GM18517 (cell line): Measurements from ENCODE around the gene WDR82.

Experiments
- ATAC-seq: cut with Tn5 transposase; IDR thresholded peaks from one replicate; pipeline ENCODE4 v1.9.1; 2021; ENCODE audit warnings: mild to moderate bottlenecking, moderate library complexity; ENCODE audit not compliant: unreplicated experiment

WDR82 gene

DNA sequence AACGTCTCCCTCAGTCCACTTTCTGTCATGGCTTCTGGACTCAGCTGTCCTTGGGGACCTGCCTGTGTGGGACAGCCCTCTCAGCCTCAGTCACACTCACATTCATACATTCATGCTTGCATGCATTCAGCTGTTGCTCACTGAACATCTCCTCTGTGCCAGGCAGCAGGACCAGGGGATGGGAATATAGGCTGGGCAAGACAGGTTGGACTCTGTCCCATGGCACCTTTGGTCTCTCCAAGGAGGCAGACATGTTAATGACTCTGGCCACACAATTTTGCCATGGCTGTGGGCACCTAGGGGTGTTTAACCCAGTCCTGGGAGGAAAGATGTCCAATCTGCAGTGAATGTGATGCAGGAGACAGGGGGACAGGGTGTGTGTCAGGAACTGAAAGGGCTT, 29.9 kb upstream of the WDR82 start:
- no peak for ATAC-seq

DNA sequence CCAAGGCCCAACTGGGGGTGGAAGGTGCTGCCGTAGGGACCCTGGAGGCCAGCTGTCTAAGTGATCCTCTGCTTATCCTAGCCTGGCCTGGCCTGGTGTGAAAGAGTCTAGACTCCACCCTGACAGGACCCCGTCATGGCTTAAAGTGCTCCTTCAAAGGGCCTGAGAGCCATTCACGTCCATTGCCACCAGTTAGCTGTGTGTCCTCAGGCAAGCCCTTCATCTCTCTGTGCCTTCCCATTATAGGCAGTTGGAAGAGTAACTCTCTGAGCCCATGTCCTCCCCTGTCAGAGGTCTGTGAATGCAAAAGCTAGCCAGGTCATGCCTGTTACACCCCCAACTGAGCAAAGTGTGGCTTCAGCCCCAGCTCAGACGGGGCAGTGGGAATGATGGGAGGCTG, 28.5 kb upstream of the WDR82 start:
- no peak for ATAC-seq

DNA sequence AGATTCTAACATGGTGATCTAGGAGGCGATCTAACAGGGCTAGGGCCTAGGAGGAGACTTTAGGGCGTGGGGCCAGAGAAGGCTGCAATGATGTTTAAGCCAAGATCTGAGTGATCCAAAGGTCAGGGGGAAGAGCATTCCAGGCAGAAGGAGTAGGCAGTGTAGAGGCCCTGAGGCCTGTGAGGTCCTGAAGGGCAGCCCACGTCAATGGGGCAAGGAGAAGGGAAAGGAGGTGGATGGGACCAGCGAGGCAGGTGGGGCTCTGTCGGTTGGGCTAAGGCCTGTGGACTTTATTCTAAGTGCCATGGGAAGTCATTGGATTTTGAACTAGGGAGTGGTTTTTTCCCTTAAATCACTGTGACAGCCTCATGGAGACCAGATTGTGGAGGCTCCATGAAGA, 27.5 kb upstream of the WDR82 start:
- ATAC-seq = no peak

- no peak for ATAC-seq
These were observed 25.4 kb upstream of the WDR82 start for GRCh38 chr3:52303811-52304210.

GRCh38 chr3:52302426-52303145, 24.1 kb upstream of the WDR82 start:
- no peak for ATAC-seq

- ATAC-seq = no peak
These were observed 21.6 kb upstream of the WDR82 start for GRCh38 chr3:52299879-52300611.

- no peak for ATAC-seq
These were observed 20.9 kb upstream of the WDR82 start for GRCh38 chr3:52299247-52299878.

GRCh38 chr3:52298149-52299098, 20.0 kb upstream of the WDR82 start:
- ATAC-seq = no peak

DNA sequence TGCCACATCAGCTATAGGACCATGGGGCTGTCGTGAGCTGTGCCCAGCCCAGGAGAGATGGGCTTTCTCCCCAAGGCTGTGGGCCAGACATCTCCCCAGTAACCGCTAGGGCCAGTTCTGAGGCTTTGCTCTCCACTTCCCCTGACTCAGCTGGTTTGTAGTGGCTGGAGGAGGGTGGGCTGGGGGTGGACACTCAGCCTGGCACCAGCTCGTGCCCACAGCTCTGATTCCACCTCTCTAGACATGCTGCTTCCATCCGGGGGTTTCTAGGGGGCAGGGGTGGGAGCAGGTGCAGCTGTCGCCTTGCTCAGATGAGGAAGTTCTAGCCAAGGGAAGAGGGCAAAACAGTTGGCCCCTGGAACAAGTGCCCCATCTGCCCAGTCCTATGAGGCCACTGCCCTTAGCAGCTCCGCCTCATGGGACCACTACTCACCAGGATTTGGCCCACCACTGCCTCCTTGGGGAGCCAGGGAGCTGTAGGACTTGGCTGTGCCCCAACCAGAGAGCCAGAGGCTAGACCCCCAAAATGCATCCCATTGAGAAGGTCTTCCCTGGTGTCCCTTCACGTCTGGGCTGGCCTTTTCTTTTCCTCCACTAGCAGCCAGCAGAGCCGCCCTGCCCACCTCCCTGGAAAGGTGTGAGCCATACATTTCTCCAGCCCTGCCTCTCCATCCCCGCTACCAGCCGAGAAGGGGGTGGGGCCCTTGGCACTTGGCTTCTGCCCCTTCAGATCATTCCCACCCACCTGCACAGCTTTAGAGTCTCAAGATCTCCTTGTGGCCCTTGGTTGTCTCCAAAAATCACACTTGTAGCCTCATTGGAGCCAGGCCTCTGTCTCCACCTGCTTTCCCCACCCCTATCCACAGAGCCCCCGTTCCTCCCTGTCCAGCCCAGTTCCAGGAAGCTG, 19.0 kb upstream of the WDR82 start:
- ATAC-seq = no peak

GRCh38 chr3:52295671-52296208, 17.3 kb upstream of the WDR82 start:
- no peak for ATAC-seq

DNA sequence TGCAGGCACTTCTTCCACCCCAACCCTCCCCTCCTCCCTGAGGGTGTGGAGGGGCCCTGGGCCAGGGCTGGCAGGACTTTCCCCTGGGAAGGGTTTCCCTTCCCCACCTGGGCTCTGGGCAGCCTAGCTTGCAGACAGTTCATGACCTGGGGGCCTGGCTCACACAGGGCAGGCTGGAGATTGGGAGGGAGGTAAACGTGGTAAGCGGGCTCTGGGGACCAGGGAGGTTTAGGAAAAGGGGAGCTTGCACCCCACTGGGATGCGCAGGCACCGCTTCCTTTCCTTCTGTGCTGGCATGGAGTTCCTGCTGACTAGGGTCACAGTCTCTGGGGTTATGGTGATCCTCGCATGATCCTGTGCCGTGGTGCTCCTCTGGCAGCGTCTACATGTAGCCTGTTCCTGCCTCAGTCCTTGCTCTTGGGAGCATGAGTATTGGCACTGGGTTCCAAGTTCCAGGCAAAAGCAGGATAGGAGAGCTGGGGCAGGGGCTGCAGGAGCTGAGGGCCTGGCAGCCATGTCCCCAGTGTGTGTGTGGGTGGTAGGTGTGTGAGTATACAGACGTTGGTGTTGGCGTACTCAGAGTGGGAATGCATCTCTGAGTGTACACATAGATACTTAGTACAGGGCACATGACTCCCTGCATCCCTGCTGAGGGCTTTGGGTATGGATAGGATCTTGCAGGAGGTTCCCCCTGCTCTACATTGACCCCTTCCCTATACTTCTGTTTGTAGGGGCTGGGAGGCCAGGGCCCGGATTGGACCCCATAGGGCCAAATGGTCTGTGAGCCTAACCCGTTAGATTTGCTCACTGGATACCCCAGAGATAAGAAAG, 16.1 kb upstream of the WDR82 start:
- ATAC-seq = no peak

GRCh38 chr3:52293491-52294319, 15.3 kb upstream of the WDR82 start:
- ATAC-seq = no peak

DNA sequence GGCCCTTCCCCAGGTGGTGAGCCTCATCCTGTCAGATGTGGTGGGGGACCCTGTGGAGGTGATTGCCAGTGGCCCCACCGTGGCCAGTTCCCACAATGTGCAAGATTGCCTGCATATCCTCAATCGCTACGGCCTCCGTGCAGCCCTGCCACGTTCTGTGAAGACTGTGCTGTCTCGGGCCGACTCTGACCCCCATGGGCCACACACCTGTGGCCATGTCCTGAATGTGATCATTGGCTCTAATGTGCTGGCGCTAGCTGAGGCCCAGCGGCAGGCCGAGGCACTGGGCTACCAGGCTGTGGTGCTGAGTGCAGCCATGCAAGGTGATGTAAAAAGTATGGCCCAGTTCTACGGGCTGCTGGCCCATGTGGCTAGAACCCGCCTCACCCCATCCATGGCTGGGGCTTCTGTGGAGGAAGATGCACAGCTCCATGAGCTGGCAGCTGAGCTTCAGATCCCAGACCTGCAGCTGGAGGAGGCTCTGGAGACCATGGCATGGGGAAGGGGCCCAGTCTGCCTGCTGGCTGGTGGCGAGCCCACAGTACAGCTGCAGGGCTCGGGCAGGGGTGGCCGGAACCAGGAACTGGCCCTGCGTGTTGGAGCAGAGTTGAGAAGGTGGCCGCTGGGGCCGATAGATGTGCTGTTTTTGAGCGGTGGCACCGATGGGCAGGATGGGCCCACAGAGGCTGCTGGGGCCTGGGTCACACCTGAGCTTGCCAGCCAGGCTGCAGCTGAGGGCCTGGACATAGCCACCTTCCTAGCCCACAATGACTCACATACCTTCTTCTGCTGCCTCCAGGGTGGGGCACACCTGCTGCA, 14.0 kb upstream of the WDR82 start:
- ATAC-seq = no peak

- no peak for ATAC-seq
These were observed 13.2 kb upstream of the WDR82 start for GRCh38 chr3:52291508-52292181.

DNA sequence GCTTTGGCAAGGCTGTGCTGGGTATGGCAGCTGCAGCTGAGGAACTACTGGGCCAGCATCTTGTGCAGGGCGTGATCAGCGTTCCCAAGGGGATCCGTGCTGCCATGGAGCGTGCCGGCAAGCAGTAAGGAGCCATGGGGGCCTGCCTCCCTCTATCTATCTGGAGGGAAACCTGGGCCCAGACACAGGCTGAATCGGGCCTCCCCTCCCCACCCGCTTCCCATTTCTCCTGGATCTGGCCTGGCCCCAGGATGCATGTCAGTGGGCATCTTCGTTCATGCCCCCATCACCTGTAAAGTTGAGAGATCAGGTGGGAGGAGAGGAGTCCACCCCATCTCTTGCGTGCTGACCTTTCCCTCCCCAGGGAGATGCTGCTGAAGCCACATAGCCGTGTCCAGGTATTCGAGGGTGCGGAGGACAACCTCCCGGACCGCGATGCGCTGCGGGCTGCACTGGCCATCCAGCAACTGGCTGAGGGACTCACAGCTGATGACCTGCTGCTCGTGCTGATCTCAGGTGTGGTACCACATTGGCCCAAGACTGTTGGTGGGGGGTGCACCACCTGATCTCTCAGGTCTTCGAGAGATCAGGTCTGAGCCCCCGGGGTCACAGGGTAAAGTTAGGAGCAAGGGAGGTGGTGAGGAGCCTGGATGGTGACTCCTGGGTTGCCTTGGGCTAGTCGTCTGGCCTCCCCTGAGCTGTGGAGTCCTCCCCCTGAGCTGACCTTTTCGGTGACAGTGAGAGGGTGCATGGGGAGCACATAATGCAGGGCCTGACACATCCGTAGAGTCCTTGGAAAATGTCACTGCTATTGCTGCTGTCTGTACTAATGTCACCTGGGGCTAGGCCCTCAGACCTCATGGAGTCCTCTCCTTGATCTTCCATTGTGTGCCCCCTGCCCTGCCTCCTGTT, 12.4 kb upstream of the WDR82 start:
- ATAC-seq = no peak
